ENCODE measurements around the gene BCL2L14.
A peak's percentile ranks its signal among the peaks of the same experiment; 100 is the strongest.
"Not testable (repeated sequence)": the region's sequence is repeated elsewhere in the genome, so short reads cannot be mapped to it uniquely, and the experiment has no call there.

Gene BCL2L14

GRCh38 chr12:12108441-12109058 is 37.8 kb downstream of the BCL2L14 start:
- DNase-seq (ENCODE audit: low read depth) = no peak

GRCh38 chr12:12110923-12111555 is 40.3 kb downstream of the BCL2L14 start:
- DNase-seq (ENCODE audit: low read depth) = peak; percentile 15

- no peak for DNase-seq (ENCODE audit: low read depth)
Measured at GRCh38 chr12:12115514-12115913, 44.8 kb downstream of the BCL2L14 start.

GRCh38 chr12:12116677-12117076 is 45.9 kb downstream of the BCL2L14 start:
- no peak for DNase-seq (ENCODE audit: low read depth)

- no peak for DNase-seq (ENCODE audit: low read depth)
Measured at GRCh38 chr12:12121061-12121460, 50.3 kb downstream of the BCL2L14 start.

- no peak for DNase-seq (ENCODE audit: low read depth)
Measured at GRCh38 chr12:12123036-12123604, 52.4 kb downstream of the BCL2L14 start.

- DNase-seq (ENCODE audit: low read depth) = no peak
Measured at GRCh38 chr12:12126551-12126950, 55.8 kb downstream of the BCL2L14 start.

- DNase-seq (ENCODE audit: low read depth) = no peak
Measured at GRCh38 chr12:12127304-12127703, 56.6 kb downstream of the BCL2L14 start.

GRCh38 chr12:12128670-12129069 is 57.9 kb downstream of the BCL2L14 start:
- DNase-seq (ENCODE audit: low read depth) = no peak

GRCh38 chr12:12133259-12133658 is 62.5 kb downstream of the BCL2L14 start:
- DNase-seq (ENCODE audit: low read depth) = no peak

GRCh38 chr12:12133785-12134184 is 63.0 kb downstream of the BCL2L14 start:
- DNase-seq (ENCODE audit: low read depth) = no peak

GRCh38 chr12:12138203-12139154 is 67.7 kb downstream of the BCL2L14 start:
- DNase-seq (ENCODE audit: low read depth) = no peak

GRCh38 chr12:12141000-12141399 is 70.3 kb downstream of the BCL2L14 start:
- no peak for DNase-seq (ENCODE audit: low read depth)

GRCh38 chr12:12144531-12144930 is 73.8 kb downstream of the BCL2L14 start:
- not testable (repeated sequence) for DNase-seq (ENCODE audit: low read depth)

GRCh38 chr12:12147111-12147510 is 76.4 kb downstream of the BCL2L14 start:
- no peak for DNase-seq (ENCODE audit: low read depth)
